Inflammatory macrophage treated with lipopolysaccharide for 1 hour (primary cell): ENCODE measurements around the gene PSMG4.

Experiments
- DNase-seq, 2 donors: peaks; one replicate each; pipeline ENCODE4 v3.0.0-alpha.2; 2020 to 2022

The PSMG4 gene

GRCh38 chr6:3252369-3252768 lies 6.4 kb upstream of the PSMG4 start:
- no peak for DNase-seq

GRCh38 chr6:3252861-3253596 lies 5.7 kb upstream of the PSMG4 start:
- DNase-seq: peak in 1 of 2 donors; percentile 19

DNA sequence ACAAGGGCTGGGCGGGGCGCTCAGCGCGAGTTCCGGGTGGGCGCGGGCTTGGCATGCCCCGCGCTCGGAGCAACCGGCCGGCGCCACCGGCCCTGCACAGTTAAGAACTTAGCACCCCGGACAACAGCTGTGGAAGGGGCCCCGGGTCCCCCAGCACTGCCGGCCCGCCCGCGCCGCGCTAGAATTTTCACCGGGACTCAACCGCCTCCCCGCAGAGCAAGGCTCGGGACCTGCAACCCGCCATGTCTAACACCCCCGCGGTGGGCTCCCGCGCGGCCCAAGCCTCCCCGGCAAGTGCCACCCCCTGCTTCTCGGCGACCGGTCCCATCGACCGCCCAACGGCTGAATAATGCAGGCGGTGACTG lies 5.2 kb upstream of the PSMG4 start:
- DNase-seq: no peak

DNA sequence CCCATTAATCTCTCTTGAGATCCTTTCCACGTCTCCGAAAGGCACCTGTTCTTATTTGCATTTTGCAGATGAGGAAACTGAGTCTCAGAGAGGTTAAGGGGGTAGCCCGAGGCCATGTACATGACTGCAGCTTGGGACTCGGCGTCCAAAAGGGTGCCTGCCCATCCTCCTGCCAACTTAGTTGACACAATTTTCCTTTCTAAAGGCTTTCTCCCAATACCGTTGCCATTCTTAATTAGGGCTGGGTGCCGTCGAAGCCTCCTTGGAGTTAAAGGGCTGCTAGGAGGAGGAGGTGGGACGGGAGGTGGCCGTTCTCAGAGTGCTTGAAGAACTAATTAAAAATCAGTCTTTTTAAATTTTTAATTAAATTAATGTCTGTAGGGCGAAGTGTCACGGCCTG lies 546 bp upstream of the PSMG4 start:
- no peak for DNase-seq

GRCh38 chr6:3259491-3259958 lies 778 bp downstream of the PSMG4 start:
- DNase-seq: peak; percentile 21 to 26

DNA sequence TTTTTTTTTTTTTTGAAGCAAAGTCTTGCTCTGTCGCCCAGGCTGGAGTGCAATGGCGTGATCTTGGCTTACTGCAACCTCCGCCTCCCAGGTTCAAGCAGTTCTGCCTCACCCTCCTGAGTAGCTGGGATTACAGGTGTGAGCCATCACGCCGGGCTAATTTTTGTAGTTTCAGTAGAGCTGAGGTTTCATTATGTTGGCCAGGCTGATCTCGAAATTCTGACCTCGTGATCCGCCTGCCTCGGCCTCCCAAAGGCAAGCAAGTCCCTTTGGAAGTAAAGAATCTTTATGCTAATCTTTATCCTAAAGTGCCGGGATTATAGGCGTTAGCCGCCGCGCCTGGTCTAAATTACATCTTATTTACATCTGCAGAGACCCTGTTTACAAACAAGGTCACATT lies 1.5 kb downstream of the PSMG4 start:
- no peak for DNase-seq

DNA sequence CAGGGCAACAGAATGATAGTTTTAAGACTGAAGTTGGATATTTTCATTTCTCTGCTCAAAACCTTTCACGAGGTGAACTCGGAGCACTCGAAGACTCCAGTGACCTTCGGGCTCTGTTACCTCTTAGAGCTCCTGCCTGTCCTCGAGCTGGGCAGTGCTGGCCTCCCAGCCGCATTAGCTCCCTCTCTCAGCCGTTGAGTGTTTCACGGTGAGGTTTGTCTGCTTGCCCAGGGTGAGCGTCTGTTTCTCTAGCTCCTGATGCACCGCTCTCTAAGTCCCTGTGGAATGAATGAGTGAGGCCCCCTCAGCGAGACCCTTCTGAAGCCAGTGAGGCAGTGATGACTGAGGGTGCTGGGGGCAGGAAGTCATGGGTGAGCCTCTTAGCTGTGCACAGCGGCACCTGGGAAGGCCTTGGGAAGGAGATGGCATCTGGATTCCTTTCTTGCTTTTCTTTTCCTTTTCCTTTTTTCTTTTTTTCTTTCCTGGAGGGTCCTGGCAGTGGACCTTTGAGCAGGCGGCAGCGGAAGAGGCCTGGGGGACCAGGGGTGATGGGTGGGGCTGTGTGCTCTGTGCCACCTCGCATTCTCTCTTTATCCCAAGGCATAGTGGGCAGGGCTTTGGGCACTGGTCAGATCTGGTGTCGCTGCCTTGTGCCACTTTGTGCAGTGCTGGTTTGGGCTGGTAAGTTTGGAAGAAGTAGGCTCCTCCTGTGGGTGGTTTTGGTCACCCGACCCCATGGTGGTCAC lies 2.2 kb downstream of the PSMG4 start:
- no peak for DNase-seq

GRCh38 chr6:3261518-3261820 lies 2.7 kb downstream of the PSMG4 start:
- no peak for DNase-seq

DNA sequence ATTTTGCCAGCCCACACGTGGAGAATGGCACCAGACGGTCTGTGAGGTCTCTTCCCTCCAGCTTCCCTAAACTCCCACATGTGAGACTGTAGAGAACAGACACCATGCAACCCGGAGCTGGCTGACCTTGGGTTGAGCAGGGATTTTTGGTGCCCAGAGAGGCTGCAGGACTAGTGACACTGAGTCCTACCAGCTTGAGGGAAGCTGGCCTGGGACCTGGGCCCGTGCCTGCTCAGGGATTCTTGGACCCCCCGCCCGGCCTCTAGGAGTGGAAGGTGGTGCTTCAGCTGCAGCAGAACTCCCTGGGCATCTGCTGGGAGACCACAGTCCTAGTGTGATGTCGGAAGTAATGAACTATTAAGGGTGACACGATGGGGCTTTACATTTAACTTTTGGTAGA lies 3.2 kb downstream of the PSMG4 start:
- peak in 1 of 2 donors; percentile 31 for DNase-seq

- DNase-seq: no peak
Observed at GRCh38 chr6:3263096-3263495, 4.3 kb downstream of the PSMG4 start.

DNA sequence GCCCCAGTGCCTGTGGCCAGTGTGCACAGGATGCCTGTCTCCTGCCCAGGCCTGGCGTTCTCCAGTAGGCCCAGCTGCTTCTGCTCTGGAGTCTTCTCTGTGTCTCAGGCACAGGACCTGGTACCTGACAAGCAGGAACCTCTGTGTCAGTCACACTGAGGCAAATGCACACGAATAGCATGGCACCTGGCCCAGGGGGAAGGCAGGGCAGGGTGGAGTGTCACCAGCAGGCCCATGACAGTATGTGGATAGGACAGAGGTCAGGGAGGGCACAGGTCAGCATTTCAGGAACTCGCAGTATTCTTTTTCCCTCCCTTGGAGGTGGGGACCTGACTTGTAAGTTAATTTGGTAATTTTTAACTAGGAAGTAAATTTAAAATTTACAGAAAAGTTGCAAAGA lies 5.6 kb downstream of the PSMG4 start:
- DNase-seq: no peak

DNA sequence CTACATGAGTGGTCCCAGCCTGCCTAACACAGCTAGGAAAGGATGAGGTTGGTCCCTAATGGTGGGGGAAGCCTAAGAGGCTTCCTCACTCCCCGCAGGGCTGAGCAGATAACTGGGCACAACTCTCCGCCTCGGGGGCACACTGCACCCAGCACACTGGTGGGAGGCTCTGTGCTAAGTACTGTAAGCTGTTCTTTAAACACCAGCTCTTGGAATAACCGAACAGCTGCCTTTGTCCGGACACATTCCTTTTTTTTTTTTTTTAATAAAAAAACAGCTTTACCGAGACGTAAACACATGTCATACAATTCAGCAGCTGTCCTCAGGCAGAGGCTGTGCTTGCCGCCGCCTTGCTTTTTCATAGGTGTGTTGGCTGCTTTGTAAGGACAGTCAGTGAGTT lies 6.9 kb downstream of the PSMG4 start:
- DNase-seq: no peak

DNA sequence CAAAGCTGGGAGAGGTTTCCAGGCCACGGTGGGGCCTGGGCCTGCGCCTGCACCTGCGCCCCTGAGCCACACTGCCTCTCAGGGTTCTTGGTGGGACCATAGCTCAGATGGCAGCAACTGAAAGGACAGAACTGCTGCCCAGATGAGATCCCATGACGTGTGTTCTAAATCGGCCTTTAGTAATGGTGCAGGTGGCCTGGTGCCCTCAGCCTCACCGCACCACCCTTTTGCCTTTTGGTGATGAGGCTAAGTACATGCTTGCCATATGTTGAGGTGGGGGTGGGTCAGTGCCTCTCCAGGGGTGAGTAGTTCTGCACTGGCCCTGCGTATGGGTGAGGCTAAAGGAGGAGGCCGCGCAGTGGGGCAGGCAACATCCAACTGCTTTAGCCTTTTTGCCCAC lies 7.4 kb downstream of the PSMG4 start:
- DNase-seq: no peak

DNA sequence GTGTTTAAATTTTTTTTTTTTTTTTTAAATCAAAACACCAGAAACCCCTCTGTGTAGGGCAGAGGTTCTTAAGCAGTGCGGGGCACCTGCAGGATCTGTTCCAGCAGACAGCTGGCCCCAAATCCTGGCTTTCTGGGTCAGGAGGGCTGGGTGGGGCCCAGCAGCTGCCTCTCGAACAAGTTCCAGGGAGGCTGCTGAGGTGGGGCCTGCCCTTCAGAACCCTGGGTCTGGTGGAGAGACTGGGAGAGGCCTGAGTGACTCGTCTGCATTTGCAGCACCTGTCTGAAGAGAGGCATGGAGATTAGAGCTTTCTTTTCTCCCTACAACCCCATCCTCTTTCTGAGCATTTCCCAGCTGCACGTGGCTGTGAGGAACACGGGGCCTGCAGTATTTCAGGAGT lies 8.4 kb downstream of the PSMG4 start:
- DNase-seq: no peak

- no peak for DNase-seq
Observed at GRCh38 chr6:3268680-3269079, 9.9 kb downstream of the PSMG4 start.

DNA sequence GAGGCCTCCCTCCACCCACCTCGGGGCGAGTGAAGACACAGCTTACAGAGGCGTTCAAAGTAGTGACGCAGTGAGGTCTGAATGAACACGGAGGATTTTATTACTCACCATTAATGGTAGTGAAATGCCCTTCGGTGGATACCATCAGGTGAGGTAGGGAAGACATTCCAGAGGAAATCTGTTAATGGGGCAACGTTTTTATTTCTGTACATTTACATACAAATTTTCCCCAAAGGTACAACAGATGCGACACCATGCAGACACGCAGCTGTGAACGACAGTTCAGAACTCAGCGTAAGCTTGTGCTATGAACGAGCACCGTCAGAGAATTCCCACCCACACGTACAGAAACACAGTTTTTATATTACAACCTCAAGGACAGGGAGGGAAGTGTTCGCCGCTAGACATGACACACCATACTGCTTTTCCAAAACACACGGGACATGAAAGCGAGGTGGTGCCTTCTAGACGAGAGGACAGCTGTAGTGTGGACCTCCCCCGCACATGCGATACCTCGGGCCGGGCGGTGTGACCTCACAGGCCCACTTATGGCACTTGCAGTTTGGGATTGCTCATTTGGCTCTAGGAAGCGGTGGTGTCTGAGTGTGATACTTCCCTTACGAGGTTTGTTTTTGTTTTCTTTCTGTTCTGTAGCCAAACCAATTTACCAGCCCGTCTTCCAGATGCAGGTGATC lies 10.7 kb downstream of the PSMG4 start:
- no peak for DNase-seq

GRCh38 chr6:3270258-3270657 lies 11.5 kb downstream of the PSMG4 start:
- no peak for DNase-seq

GRCh38 chr6:3271756-3272155 lies 13.0 kb downstream of the PSMG4 start:
- DNase-seq: no peak

DNA sequence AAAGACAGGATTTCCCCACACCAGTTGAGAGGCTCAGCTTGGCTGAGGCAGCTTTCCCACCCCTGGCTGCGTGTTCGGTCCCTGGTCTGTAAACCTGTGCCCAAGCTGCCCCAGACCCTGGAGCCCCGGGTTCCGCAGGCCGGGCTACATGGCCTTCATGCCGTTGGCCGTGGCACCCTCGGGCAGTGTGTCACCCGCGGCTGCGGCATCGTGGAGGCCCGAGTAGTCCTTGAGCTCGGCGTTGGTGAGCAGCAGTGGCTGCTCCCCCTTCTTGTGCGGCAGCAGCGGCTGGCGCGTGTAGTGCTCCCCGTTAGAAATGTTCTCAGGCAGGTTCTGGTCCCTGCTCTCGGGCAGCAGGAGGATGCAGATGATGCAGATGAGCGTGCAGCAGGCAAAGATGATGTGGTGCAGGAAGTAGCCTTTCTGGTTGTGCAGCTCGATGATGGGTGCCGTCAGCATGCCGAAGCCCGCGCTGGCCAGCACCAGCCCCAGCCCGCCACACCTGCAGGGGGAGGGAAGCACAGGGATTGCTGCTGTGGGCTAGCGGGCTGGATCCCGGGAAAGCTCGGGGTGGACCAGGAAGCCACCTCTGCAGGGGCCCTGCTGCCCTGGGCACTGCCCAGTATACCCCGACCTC lies 14.3 kb downstream of the PSMG4 start:
- DNase-seq: no peak

DNA sequence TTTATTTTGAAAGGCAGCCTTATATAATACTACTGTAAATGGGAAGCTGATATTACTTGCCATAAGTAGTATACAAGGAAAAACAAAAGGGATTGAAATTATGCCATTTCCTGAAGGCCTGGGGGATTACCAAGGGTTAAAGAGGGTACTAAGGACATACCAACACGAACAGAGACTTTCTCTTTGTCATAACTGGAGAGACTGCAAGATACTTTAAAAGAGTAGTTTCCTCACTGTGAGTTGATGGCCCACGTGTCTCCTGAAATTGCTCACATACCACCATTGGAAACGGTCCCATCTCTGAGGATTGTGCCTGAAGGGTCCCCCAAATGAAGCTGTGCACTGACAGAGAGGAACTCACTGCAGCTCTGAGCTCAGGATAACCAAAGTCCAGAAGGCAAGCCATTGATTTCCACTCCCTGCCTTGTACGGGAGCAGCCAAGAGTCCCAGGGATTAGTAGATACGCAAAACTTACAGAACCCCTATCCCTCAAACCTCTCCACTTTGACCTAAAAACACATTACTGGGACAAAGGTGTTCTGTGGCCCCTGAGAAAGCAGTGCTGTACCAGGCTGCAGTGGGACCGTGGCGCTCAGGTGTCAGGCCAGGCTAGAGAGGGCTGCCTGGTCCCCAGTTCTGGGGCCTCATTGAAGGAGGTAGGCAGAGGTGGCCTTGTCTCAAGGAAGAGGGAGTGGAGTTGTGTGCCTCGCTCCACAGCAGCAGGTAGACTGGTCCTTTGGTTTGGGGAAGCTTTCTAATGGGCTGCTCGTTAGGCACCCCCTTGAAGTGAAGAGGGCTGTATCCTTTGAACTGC lies 15.2 kb downstream of the PSMG4 start:
- DNase-seq: no peak

- DNase-seq: no peak
Observed at GRCh38 chr6:3276174-3277167, 17.7 kb downstream of the PSMG4 start.
